Natural killer cell treated with Interleukin-12 subunit alpha and Interleukin-12 subunit beta and Interleukin-15 and Interleukin-18, amount 100 ng/mL, for 72 hours (primary cell): Measurements from ENCODE around the gene CHMP6. TPM values are rescaled to one million over a fixed set of nuclear protein-coding genes. Genes with fewer than 3 reads are reported as not detected.

Experiments used
- ATAC-seq, 2 donors: fragments of 150-1000 bp; cut with Tn5 transposase in 1 of 2; sonication (Bioruptor Pico), chemical (Tn5 transposase) in 1 of 2; 2 replicates each; pipeline ENCODE4 v1.10.0; 2021
- DNase-seq: peaks from one replicate; pipeline ENCODE4 v3.0.0; 2022; ENCODE audit warnings: low spot score
- H3K27ac Mint-ChIP-seq, 2 donors: 1 replicate in 1 of 2; 2 replicates in 1 of 2; pipeline ENCODE4 v1.8.0; 2022; ENCODE audit warnings: mixed read lengths in 2 of 2, mild to moderate bottlenecking in 1 of 2, moderate library complexity in 1 of 2
- H3K27me3 Mint-ChIP-seq, 2 donors: 1 replicate in 1 of 2; 2 replicates in 1 of 2; pipeline ENCODE4 v1.8.0; 2022; ENCODE audit warnings: mixed read lengths in 2 of 2
- H3K36me3 Mint-ChIP-seq: one replicate; pipeline ENCODE4 v1.8.0; 2022; ENCODE audit warnings: mixed read lengths
- H3K4me1 Mint-ChIP-seq, 2 donors: 1 replicate in 1 of 2; 2 replicates in 1 of 2; pipeline ENCODE4 v1.8.0; 2022; ENCODE audit warnings: low read depth in 2 of 2, mixed read lengths in 2 of 2, mild to moderate bottlenecking in 1 of 2
- H3K4me3 Mint-ChIP-seq: one replicate; pipeline ENCODE4 v1.8.0; 2022; ENCODE audit warnings: mixed read lengths
- H3K9me3 Mint-ChIP-seq: 2 replicates; pipeline ENCODE4 v1.8.0; 2022; ENCODE audit warnings: mixed read lengths
- total RNA-seq, 2 donors: library from RNA; stranded (reverse); gene quantifications; one replicate each; pipeline ENCODE4 v1.2.3, GENCODE V29; 2022

The CHMP6 gene
- total RNA-seq, 2 donors from 2014 or later = 33.1 to 43.7 TPM

- peaks cover 3 to 8% of the 10 kb centered on the region in 2 donors for H3K27me3 Mint-ChIP-seq
- no peaks in the 10 kb centered on the region for H3K9me3 Mint-ChIP-seq
- H3K4me1 Mint-ChIP-seq = peaks cover 19 to 27% of the 10 kb centered on the region in 2 donors
- no peak for ATAC-seq
- DNase-seq = no peak
- H3K36me3 Mint-ChIP-seq = no peaks in the 10 kb centered on the region
- no peak overlapping the region for H3K27ac Mint-ChIP-seq
- no peak overlapping the region for H3K4me3 Mint-ChIP-seq
Observed at GRCh38 chr17:81000334-81000630, 8.6 kb downstream of the CHMP6 start.

GRCh38 chr17:81000631-81001357 lies 9.2 kb downstream of the CHMP6 start:
- H3K27ac Mint-ChIP-seq = no peak overlapping the region
- no peak overlapping the region for H3K4me3 Mint-ChIP-seq
- no peaks in the 10 kb centered on the region for H3K36me3 Mint-ChIP-seq
- H3K9me3 Mint-ChIP-seq = no peaks in the 10 kb centered on the region
- H3K27me3 Mint-ChIP-seq = peaks cover 3 to 8% of the 10 kb centered on the region in 2 donors
- H3K4me1 Mint-ChIP-seq = peaks cover 19 to 27% of the 10 kb centered on the region in 2 donors
- DNase-seq (no peak), ATAC-seq (no peak)

GRCh38 chr17:81002013-81002384 lies 10.4 kb downstream of the CHMP6 start:
- H3K9me3 Mint-ChIP-seq = no peaks in the 10 kb centered on the region
- no peaks in the 10 kb centered on the region for H3K36me3 Mint-ChIP-seq
- no peak overlapping the region for H3K27ac Mint-ChIP-seq
- peaks cover 7 to 8% of the 10 kb centered on the region in 2 donors for H3K27me3 Mint-ChIP-seq
- H3K4me3 Mint-ChIP-seq = no peak overlapping the region
- ATAC-seq = no peak
- no peak for DNase-seq
- H3K4me1 Mint-ChIP-seq = peaks cover 19 to 27% of the 10 kb centered on the region in 2 donors

GRCh38 chr17:81002409-81003361 lies 11.0 kb downstream of the CHMP6 start:
- Mint-ChIP-seq H3K27ac (no peak overlapping the region), H3K9me3 (no peaks in the 10 kb centered on the region), H3K27me3 (peaks cover 7 to 8% of the 10 kb centered on the region in 2 donors), H3K4me1 (peaks cover 19 to 27% of the 10 kb centered on the region in 2 donors), H3K4me3 (peak overlapping the region; percentile 38), H3K36me3 (no peaks in the 10 kb centered on the region)
- DNase-seq (no peak), ATAC-seq (no peak)

GRCh38 chr17:81003711-81004475 lies 12.3 kb downstream of the CHMP6 start:
- no peaks in the 10 kb centered on the region for H3K9me3 Mint-ChIP-seq
- no peaks in the 10 kb centered on the region for H3K36me3 Mint-ChIP-seq
- DNase-seq = no peak
- peak overlapping the region; percentile 38 for H3K4me3 Mint-ChIP-seq
- peaks cover 15 to 23% of the 10 kb centered on the region in 2 donors for H3K4me1 Mint-ChIP-seq
- H3K27me3 Mint-ChIP-seq = peaks cover 7 to 8% of the 10 kb centered on the region in 2 donors
- H3K27ac Mint-ChIP-seq = no peak overlapping the region
- ATAC-seq = peak in 1 of 2 donors; percentile 22

- DNase-seq (no peak), ATAC-seq (no peak)
- H3K36me3 Mint-ChIP-seq = peaks cover 7% of the 10 kb centered on the region
- H3K27ac Mint-ChIP-seq = peak overlapping the region in 1 of 2 donors; percentile 73
- no peak overlapping the region for H3K4me3 Mint-ChIP-seq
- H3K27me3 Mint-ChIP-seq = peaks cover 7 to 8% of the 10 kb centered on the region in 2 donors
- H3K4me1 Mint-ChIP-seq = peaks cover 14 to 17% of the 10 kb centered on the region in 2 donors
- peaks cover 5% of the 10 kb centered on the region for H3K9me3 Mint-ChIP-seq
Observed at GRCh38 chr17:81006891-81007290, 15.2 kb downstream of the CHMP6 start.

- no peak for DNase-seq
- H3K27me3 Mint-ChIP-seq = peaks cover 7 to 8% of the 10 kb centered on the region in 2 donors
- peaks cover 7% of the 10 kb centered on the region for H3K36me3 Mint-ChIP-seq
- no peak overlapping the region for H3K27ac Mint-ChIP-seq
- peaks cover 11 to 13% of the 10 kb centered on the region in 2 donors for H3K4me1 Mint-ChIP-seq
- H3K4me3 Mint-ChIP-seq = no peak overlapping the region
- ATAC-seq = no peak
- peaks cover 5% of the 10 kb centered on the region for H3K9me3 Mint-ChIP-seq
Observed at GRCh38 chr17:81008140-81008539, 16.5 kb downstream of the CHMP6 start.

- H3K4me3 Mint-ChIP-seq = no peak overlapping the region
- H3K36me3 Mint-ChIP-seq = peaks cover 7% of the 10 kb centered on the region
- DNase-seq (no peak), ATAC-seq (no peak)
- H3K9me3 Mint-ChIP-seq = peaks cover 5% of the 10 kb centered on the region
- no peak overlapping the region for H3K27ac Mint-ChIP-seq
- H3K27me3 Mint-ChIP-seq = peaks cover 7 to 8% of the 10 kb centered on the region in 2 donors
- H3K4me1 Mint-ChIP-seq = peaks cover 6% of the 10 kb centered on the region in 2 donors
Observed at GRCh38 chr17:81009136-81009535, 17.5 kb downstream of the CHMP6 start.

- no peak overlapping the region for H3K27ac Mint-ChIP-seq
Observed at GRCh38 chr17:81010935-81011334, 19.3 kb downstream of the CHMP6 start.

GRCh38 chr17:81011951-81012350 lies 20.3 kb downstream of the CHMP6 start:
- DNase-seq (no peak), ATAC-seq (no peak)
- Mint-ChIP-seq H3K4me1 (peaks cover 2 to 6% of the 10 kb centered on the region in 2 donors), H3K27me3 (peaks cover 0 to under 1% of the 10 kb centered on the region in 2 donors), H3K36me3 (peaks cover 13% of the 10 kb centered on the region), H3K4me3 (no peak overlapping the region), H3K27ac (no peak overlapping the region), H3K9me3 (peaks cover 5% of the 10 kb centered on the region)

More at GRCh38 chr17:81010935-81011334, 19.3 kb downstream of the CHMP6 start:
- H3K4me3 Mint-ChIP-seq = no peak overlapping the region
- peaks cover 13% of the 10 kb centered on the region for H3K36me3 Mint-ChIP-seq
- peaks cover 5% of the 10 kb centered on the region for H3K9me3 Mint-ChIP-seq
- H3K4me1 Mint-ChIP-seq = no peaks in the 10 kb centered on the region
- peaks cover 0 to 4% of the 10 kb centered on the region in 2 donors for H3K27me3 Mint-ChIP-seq
- ATAC-seq (no peak), DNase-seq (no peak)

GRCh38 chr17:81012574-81013447 lies 21.2 kb downstream of the CHMP6 start:
- ATAC-seq (no peak), DNase-seq (no peak)
- peaks cover 5% of the 10 kb centered on the region for H3K9me3 Mint-ChIP-seq
- H3K27me3 Mint-ChIP-seq = no peaks in the 10 kb centered on the region
- no peak overlapping the region for H3K4me3 Mint-ChIP-seq
- H3K36me3 Mint-ChIP-seq = peaks cover 13% of the 10 kb centered on the region
- no peak overlapping the region for H3K27ac Mint-ChIP-seq
- peaks cover 5 to 10% of the 10 kb centered on the region in 2 donors for H3K4me1 Mint-ChIP-seq

- Mint-ChIP-seq H3K27me3 (no peaks in the 10 kb centered on the region), H3K4me3 (no peak overlapping the region), H3K36me3 (peaks cover 13% of the 10 kb centered on the region), H3K4me1 (peaks cover 13 to 18% of the 10 kb centered on the region in 2 donors), H3K27ac (no peak overlapping the region), H3K9me3 (peaks cover 5% of the 10 kb centered on the region)
- no peak for DNase-seq
- no peak for ATAC-seq
Observed at GRCh38 chr17:81013642-81014041, 22.0 kb downstream of the CHMP6 start.

- peak overlapping the region in 1 of 2 donors; percentile 19 for H3K27ac Mint-ChIP-seq
- peaks cover 13% of the 10 kb centered on the region for H3K36me3 Mint-ChIP-seq
- ATAC-seq (no peak), DNase-seq (no peak)
- H3K27me3 Mint-ChIP-seq = no peaks in the 10 kb centered on the region
- no peak overlapping the region for H3K4me3 Mint-ChIP-seq
- peaks cover 5% of the 10 kb centered on the region for H3K9me3 Mint-ChIP-seq
- peaks cover 14 to 31% of the 10 kb centered on the region in 2 donors for H3K4me1 Mint-ChIP-seq
Observed at GRCh38 chr17:81015136-81015535, 23.5 kb downstream of the CHMP6 start.
